ENCODE results near the gene SLC39A7. TPM values are rescaled to one million over a fixed set of nuclear protein-coding genes. Genes with fewer than 3 reads are reported as not detected.

The SLC39A7 gene
- polyA plus RNA-seq, 1 donor from 2014 or later: 23.1 TPM

GRCh38 chr6:33166811-33167210 is 33.9 kb upstream of the SLC39A7 start:
- Mint-ChIP-seq H3K27me3 (peaks cover 10% of the 10 kb centered on the region), H3K4me3 (no peak overlapping the region), H3K4me1 (peaks cover 0 to 7% (median 5%) of the 10 kb centered on the region in 3 donors), H3K27ac (no peak overlapping the region), H3K9me3 (no peaks in the 10 kb centered on the region), H3K36me3 (no peaks in the 10 kb centered on the region)

- Mint-ChIP-seq H3K4me1 (peaks cover 0 to 8% (median 6%) of the 10 kb centered on the region in 3 donors), H3K27me3 (peaks cover 12% of the 10 kb centered on the region), H3K36me3 (no peaks in the 10 kb centered on the region), H3K9me3 (no peaks in the 10 kb centered on the region), H3K27ac (no peak overlapping the region), H3K4me3 (no peak overlapping the region)
Measured at GRCh38 chr6:33167374-33168283, 33.0 kb upstream of the SLC39A7 start.

GRCh38 chr6:33168284-33168601 is 32.4 kb upstream of the SLC39A7 start:
- Mint-ChIP-seq H3K9me3 (no peaks in the 10 kb centered on the region), H3K27me3 (peaks cover 18% of the 10 kb centered on the region), H3K27ac (no peak overlapping the region), H3K36me3 (no peaks in the 10 kb centered on the region), H3K4me3 (no peak overlapping the region), H3K4me1 (peaks cover 0 to 10% (median 7%) of the 10 kb centered on the region in 3 donors)

DNA sequence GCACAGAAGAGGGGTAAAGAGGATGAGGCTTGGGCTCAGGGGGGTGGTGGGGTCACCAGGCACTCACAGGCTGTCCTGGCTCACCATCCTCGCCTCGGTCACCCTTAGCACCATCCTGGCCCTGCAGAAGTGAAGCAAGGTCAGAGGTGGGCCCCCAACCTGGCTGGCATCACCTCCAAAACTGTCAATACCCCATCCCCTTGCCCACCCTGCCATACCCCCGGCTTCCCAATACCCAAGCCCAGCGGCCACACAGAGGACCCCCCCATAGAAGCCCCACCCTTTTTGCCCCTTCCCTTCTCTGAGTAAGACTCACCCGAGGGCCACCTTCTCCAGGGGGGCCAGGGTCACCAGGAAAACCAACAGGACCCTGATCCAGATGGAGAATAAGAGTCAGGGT is 32.0 kb upstream of the SLC39A7 start:
- Mint-ChIP-seq H3K4me1 (peaks cover 0 to 10% (median 7%) of the 10 kb centered on the region in 3 donors), H3K4me3 (no peak overlapping the region), H3K27me3 (peaks cover 19% of the 10 kb centered on the region), H3K36me3 (no peaks in the 10 kb centered on the region), H3K9me3 (no peaks in the 10 kb centered on the region), H3K27ac (no peak overlapping the region)

GRCh38 chr6:33169291-33170175 is 31.1 kb upstream of the SLC39A7 start:
- Mint-ChIP-seq H3K27me3 (peaks cover 21% of the 10 kb centered on the region), H3K4me3 (no peak overlapping the region), H3K27ac (no peak overlapping the region), H3K4me1 (peaks cover 0 to 7% (median 7%) of the 10 kb centered on the region in 3 donors), H3K9me3 (no peaks in the 10 kb centered on the region), H3K36me3 (no peaks in the 10 kb centered on the region)

DNA sequence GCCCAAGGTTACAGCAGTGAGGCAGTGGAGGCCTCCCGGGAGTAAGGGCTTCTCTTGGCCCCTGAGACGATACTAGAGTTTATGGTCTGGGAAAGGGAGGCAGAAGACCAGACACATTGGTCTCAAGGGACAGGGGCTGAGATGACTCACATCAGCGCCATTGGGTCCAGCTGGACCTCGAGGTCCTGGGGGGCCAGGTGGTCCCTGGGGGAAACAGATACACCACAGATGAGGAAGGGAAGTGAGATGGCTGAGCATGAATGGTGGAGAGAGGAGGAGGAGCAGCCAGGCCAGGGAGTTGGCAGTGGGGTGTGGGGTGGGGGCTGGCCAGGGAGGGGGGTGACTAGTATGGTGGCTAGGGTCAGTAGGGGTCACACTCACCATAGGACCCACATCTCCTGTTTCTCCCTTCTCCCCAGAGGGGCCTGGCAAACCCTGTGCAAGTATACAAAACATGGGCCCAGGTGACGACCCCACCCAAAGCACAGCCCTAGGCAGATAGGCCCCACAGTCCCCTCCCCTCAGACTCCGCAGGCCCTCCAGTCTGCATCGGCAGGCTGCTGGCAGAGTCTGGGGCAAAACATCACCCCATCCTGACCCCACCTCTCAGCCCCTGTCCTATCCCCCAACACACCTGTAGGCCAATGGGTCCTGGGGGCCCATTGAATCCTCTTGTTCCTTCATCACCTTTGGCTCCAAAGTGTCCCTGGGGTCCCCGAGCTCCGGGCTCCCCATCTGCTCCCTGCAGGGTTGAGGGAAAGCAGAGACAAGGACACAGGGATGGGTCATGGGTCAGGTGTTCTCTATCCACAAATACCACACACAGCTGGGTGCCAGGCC is 30.3 kb upstream of the SLC39A7 start:
- Mint-ChIP-seq H3K9me3 (no peaks in the 10 kb centered on the region), H3K4me3 (peak overlapping the region in 2 of 4 donors; percentile 41 to 42), H3K27me3 (peaks cover 23% of the 10 kb centered on the region), H3K36me3 (no peaks in the 10 kb centered on the region), H3K4me1 (peaks cover 0 to 7% (median 7%) of the 10 kb centered on the region in 3 donors), H3K27ac (no peak overlapping the region)

DNA sequence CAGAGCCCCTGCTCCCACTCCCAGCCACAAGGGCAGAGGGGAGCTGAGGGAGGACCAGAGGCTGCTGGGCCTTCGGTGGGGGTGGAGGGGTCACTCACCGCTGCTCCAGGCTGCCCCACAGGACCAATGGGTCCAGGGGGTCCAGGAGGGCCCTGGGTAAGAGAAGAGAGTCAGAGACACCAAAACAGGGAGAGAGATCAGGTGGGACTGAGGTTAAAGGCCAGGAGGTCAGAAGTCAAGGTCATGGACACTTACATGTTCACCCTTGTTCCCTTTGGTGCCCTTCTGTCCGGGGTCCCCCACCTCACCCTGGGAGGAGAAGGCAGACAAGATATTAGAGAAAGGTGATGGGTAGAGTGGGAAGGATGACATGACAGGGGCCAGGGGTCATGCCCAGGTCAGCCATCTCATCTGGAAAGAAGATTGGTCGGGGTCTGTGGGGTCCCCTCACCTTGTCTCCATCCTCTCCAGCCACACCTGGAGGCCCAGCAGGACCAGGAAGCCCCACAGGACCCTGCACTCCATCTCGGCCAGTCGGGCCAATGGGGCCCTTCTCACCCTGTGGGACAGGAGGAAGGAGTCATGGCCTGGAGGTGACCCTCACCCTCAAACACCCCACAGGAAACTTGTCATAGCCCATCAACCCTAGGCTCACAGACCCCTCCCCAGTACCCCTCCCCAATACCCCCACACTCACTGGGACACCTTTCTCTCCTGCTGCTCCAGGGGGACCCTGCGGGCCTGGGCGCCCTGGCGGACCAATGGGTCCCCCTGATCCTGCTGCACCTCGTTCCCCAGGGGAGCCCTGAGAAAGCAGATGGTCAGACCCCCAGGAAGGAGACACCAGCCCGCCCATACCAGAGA is 29.4 kb upstream of the SLC39A7 start:
- Mint-ChIP-seq H3K9me3 (no peaks in the 10 kb centered on the region), H3K36me3 (no peaks in the 10 kb centered on the region), H3K4me1 (peaks cover 0 to 7% (median 7%) of the 10 kb centered on the region in 3 donors), H3K4me3 (no peak overlapping the region), H3K27me3 (peaks cover 18% of the 10 kb centered on the region), H3K27ac (no peak overlapping the region)

- no peaks in the 10 kb centered on the region for H3K36me3 Mint-ChIP-seq
- H3K4me3 Mint-ChIP-seq: peak overlapping the region in 1 of 4 donors; percentile 55
- peaks cover 0 to 7% (median 7%) of the 10 kb centered on the region in 3 donors for H3K4me1 Mint-ChIP-seq
- H3K9me3 Mint-ChIP-seq: no peaks in the 10 kb centered on the region
- peaks cover 18% of the 10 kb centered on the region for H3K27me3 Mint-ChIP-seq
- peak overlapping the region in 1 of 3 donors; percentile 24 for H3K27ac Mint-ChIP-seq
Measured at GRCh38 chr6:33171880-33172687, 28.6 kb upstream of the SLC39A7 start.

DNA sequence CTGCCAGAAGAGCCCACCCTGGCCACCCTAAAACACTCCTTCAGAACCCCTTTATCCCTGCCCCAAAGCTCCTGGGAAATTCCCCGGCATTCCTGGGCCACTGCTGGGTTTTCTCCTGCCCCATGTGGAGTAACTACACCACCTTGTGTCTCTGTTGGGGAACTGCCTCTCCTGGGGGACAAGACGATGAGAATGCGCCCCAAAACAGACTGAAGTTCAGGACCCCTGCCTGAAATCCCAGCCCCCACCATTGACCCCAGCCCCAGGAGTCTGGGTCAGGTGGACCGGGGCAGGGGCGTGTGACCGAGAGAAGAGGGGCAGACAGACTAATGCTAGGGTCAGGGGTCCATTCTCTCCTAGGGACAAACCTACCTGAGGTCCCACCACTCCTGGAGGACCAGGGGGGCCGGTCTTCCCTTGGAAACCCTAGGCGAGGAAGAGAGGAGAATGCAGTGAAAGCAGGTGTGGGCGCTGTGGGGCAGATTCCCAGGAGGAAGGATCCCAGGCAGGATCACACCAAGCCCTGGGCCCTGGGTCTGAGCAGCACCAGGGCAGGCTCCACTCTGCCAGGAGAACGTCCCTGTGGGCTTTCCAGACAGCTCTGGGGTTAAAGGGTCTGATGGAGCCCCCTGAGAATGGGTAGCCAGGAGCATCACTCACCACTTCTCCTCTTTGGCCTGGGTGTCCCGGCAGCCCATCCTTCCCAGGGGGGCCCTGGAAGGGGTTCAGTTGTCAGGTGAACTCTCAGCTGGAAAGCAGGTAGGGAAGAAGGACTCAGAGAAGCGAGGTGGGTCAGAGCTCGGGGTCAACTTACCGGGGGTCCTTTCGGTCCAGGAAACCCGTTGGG is 27.8 kb upstream of the SLC39A7 start:
- Mint-ChIP-seq H3K4me3 (peak overlapping the region in 1 of 4 donors; percentile 55), H3K9me3 (no peaks in the 10 kb centered on the region), H3K4me1 (peaks cover 0 to 9% (median 7%) of the 10 kb centered on the region in 3 donors), H3K27ac (peak overlapping the region in 1 of 3 donors; percentile 24), H3K27me3 (peaks cover 18% of the 10 kb centered on the region), H3K36me3 (peaks cover 2% of the 10 kb centered on the region)

- Mint-ChIP-seq H3K4me3 (no peak overlapping the region), H3K27ac (no peak overlapping the region), H3K27me3 (peaks cover 16% of the 10 kb centered on the region), H3K4me1 (peaks cover 0 to 9% (median 7%) of the 10 kb centered on the region in 3 donors), H3K9me3 (no peaks in the 10 kb centered on the region), H3K36me3 (peaks cover 2% of the 10 kb centered on the region)
Measured at GRCh38 chr6:33173535-33174180, 27.0 kb upstream of the SLC39A7 start.

- Mint-ChIP-seq H3K4me3 (no peak overlapping the region), H3K4me1 (peaks cover 0 to 8% (median 6%) of the 10 kb centered on the region in 3 donors), H3K9me3 (no peaks in the 10 kb centered on the region), H3K27me3 (peaks cover 16% of the 10 kb centered on the region), H3K27ac (no peak overlapping the region), H3K36me3 (peaks cover 2% of the 10 kb centered on the region)
Measured at GRCh38 chr6:33174784-33175183, 25.9 kb upstream of the SLC39A7 start.

GRCh38 chr6:33175436-33176069 is 25.1 kb upstream of the SLC39A7 start:
- Mint-ChIP-seq H3K4me1 (peaks cover 0 to 4% (median 3%) of the 10 kb centered on the region in 3 donors), H3K4me3 (peak overlapping the region in 1 of 4 donors; percentile 51), H3K36me3 (peaks cover 2% of the 10 kb centered on the region), H3K27ac (no peak overlapping the region), H3K9me3 (no peaks in the 10 kb centered on the region), H3K27me3 (peaks cover 16% of the 10 kb centered on the region)

Data from IgD-negative memory B cell (primary cell).